GM19467 (cell line): ENCODE measurements around the gene WIZ.

Source experiments
- ATAC-seq: cut with Tn5 transposase; IDR thresholded peaks from one replicate; pipeline ENCODE4 v1.9.1; 2021; ENCODE audit warnings: mild to moderate bottlenecking, moderate library complexity; ENCODE audit not compliant: unreplicated experiment

The WIZ gene

DNA sequence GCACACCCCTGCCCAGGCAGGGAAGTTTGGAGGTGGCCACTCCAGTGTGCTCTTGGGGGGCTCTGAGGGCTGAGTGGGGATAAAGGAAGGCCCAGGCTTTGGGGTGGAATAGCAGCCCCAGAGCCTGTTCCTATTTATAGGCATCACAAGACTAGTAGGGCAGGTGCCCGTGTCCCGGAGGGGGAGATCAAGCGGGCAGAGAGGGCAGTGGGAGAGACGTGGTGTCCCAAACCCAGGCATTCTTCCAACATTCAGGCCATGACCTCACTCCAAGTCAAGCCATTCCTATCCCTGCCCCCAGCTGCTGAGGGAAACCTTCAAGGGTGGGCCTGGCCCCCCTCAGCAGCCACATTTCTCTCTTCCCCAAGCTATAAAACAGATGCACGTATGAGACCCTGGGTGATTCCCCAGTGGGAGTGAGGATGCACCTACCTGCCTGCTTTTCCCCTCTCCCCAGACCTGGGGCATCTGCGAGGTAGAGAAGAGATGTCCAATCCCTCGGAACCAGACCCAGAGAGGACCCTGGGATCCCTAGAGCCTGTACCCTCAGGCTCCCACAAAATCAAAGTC is 3.9 kb downstream of the WIZ start:
- no peak for ATAC-seq

DNA sequence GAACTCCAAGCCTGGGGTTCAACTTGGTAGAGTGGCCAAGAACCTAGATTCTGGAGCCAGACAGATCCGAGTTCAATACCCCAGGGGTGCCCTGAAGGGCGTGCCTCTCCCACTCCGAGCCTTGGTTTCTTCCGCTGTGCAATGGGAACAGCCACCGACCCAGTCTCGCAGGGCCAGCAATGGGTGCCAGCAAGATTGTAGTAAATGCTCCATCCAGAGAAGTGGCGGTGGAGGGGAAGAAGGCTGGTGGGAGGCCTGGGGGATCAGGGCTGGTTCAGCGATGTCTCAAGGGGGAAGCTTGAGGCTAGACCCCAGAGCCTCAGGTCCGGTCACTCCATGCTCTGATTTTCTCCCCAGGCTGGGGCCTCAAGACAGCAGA is 4.5 kb downstream of the WIZ start:
- ATAC-seq = no peak

- no peak for ATAC-seq
Observed at GRCh38 chr19:15444505-15445226, 5.1 kb downstream of the WIZ start.

GRCh38 chr19:15443838-15444237 is 5.9 kb downstream of the WIZ start:
- ATAC-seq = no peak

GRCh38 chr19:15443325-15443724 is 6.4 kb downstream of the WIZ start:
- no peak for ATAC-seq

GRCh38 chr19:15442142-15442920 is 7.4 kb downstream of the WIZ start:
- ATAC-seq = no peak

- no peak for ATAC-seq
Observed at GRCh38 chr19:15441317-15441716, 8.4 kb downstream of the WIZ start.

GRCh38 chr19:15439821-15440641 is 9.7 kb downstream of the WIZ start:
- no peak for ATAC-seq

- no peak for ATAC-seq
Observed at GRCh38 chr19:15439078-15439799, 10.5 kb downstream of the WIZ start.

GRCh38 chr19:15438577-15438976 is 11.2 kb downstream of the WIZ start:
- no peak for ATAC-seq

GRCh38 chr19:15438124-15438496 is 11.6 kb downstream of the WIZ start:
- no peak for ATAC-seq

- no peak for ATAC-seq
Observed at GRCh38 chr19:15437355-15438123, 12.2 kb downstream of the WIZ start.

- no peak for ATAC-seq
Observed at GRCh38 chr19:15436826-15437110, 13.0 kb downstream of the WIZ start.

DNA sequence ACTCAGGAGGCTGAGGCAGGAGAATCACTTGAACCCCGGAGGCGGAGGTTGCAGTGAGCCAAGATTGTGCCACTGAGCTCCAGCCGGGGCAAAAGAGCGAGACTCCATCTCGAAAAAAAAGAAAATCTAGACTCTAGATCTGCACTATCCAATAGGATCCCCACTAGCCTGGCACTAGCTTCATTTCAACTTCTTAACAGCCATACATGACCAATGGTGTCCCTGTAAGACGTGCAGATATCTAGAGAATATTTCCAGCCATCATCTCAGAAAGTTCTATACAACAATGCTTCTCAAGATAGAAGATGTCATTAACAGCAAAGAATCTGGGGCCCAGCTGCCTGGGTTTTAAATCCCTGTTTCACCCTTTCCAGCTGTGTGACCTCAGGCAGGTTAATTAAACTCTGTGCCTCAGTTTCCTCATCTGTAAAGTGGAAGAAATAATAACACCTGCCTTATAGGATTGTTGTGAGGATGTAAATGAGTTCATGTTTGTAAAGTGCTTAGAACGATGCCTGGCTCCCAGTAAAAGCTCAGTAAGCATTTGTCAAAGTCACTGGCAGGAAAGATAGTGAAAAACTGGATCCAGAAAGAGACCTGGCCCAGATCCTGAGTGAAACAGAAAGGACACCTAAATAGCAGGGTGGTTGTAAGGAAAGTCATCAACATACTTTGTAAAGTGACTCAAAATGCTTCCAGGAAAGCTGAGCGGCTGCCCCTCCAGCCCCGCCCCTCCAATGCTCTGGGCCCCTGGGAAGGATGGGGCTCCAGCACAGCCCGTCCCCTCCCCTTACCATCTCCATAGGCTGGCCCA is 13.5 kb downstream of the WIZ start:
- ATAC-seq = no peak

- no peak for ATAC-seq
Observed at GRCh38 chr19:15433519-15434069, 16.2 kb downstream of the WIZ start.

DNA sequence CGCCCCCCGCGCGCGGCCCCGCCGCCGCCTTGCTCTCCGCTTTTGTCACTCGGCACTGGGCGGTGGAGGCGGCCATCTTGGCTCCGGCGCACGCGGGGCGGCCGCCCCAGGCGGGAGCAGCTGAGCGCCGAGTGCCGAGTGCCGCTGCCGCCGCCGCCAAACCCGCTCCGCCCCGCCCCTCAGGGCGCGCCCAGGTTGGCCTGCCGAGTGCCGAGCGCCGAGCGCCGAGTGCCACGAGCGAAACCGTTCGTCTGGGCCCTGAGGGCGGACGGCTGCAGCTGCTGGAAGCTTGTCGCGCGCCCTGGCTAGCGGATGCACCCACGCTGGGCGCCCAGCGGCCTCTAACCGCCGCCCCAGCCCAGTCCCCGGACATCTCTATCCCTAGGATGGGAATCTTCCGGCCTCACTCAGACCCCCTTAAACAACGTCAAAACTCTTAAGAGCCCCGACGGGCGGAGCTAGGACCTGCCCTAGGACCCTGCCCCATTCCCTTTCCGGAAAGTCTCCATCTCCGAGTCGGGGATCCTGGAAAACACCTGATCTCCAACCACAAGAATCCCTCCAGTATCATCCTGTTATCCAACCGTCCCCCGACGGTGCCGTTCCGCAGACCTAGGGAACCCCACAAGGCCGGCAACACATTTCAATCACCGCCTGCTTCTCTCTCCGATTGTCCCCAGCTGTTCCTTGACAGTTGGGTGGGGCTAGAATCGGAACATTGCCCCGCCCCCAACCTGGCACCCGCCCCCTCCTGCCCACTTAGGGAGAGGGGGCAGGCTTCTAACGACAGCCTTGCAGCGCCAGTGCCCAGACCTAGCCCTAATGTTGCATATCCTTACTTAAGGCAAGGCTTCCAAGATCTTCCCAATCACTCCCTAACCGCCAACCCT is 16.9 kb downstream of the WIZ start:
- ATAC-seq = peak; percentile 51

DNA sequence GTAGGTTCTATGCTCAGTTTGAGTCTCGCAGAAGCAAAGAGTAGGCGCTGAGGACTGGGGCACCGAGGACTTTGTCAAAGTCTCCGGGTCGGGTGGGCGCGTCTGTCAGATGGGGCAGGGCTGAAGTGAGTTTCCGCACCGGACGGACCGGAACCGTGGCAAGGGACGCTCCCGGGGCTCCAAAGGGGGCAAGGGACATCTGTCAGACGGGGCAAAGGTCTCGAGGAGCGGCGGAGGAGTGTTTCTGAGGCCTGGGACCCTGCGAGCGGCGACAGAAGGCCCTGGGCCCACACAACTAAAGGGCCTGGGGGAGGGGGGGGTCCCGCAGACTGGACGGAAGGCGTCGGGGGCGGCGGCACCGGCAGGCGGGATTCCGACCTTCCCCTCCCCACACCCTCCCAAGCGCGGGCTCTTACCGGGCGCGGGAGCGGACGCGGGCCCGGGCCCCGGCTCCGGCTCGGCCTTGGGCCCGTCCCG is 17.7 kb downstream of the WIZ start:
- ATAC-seq = peak; percentile 2
